ENCODE measurements around the gene CCDC127.

CCDC127 gene

GRCh38 chr5:158807-159447 lies 59.0 kb downstream of the CCDC127 start:
- DNase-seq (ENCODE audit: low read depth in 3 of 3) = no peak

GRCh38 chr5:157801-158200 lies 60.2 kb downstream of the CCDC127 start:
- no peak for DNase-seq (ENCODE audit: low read depth in 3 of 3)

GRCh38 chr5:157126-157715 lies 60.7 kb downstream of the CCDC127 start:
- no peak for DNase-seq (ENCODE audit: low read depth in 3 of 3)

GRCh38 chr5:156411-157072 lies 61.4 kb downstream of the CCDC127 start:
- no peak for DNase-seq (ENCODE audit: low read depth in 3 of 3)

GRCh38 chr5:155651-156410 lies 62.1 kb downstream of the CCDC127 start:
- DNase-seq (ENCODE audit: low read depth in 3 of 3) = no peak

- no peak for DNase-seq (ENCODE audit: low read depth in 3 of 3)
Observed at GRCh38 chr5:154826-155225, 63.1 kb downstream of the CCDC127 start.

GRCh38 chr5:154236-154635 lies 63.7 kb downstream of the CCDC127 start:
- no peak for DNase-seq (ENCODE audit: low read depth in 3 of 3)

GRCh38 chr5:153256-153655 lies 64.7 kb downstream of the CCDC127 start:
- no peak for DNase-seq (ENCODE audit: low read depth in 3 of 3)

GRCh38 chr5:152077-152476 lies 65.9 kb downstream of the CCDC127 start:
- DNase-seq (ENCODE audit: low read depth in 3 of 3) = no peak

GRCh38 chr5:150746-151145 lies 67.2 kb downstream of the CCDC127 start:
- no peak for DNase-seq (ENCODE audit: low read depth in 3 of 3)

GRCh38 chr5:149745-150485 lies 68.0 kb downstream of the CCDC127 start:
- DNase-seq (ENCODE audit: low read depth in 3 of 3) = no peak

- DNase-seq (ENCODE audit: low read depth in 3 of 3) = no peak
Observed at GRCh38 chr5:147751-148150, 70.2 kb downstream of the CCDC127 start.

Measured in stimulated activated CD4-positive, alpha-beta T cell treated with anti-CD3 and anti-CD28 coated beads, TNF-alpha, amount 100 ng/mL, for 24 hours (primary cell).